HCT116 (cell line): ENCODE results near the gene GNAI1. TPM values are rescaled to one million over a fixed set of nuclear protein-coding genes. Genes with fewer than 3 reads are reported as not detected.
A peak's percentile ranks its signal among the peaks of the same experiment; 100 is the strongest.

Experiments used
- ATAC-seq: fragments of 200-7000 bp; cut with Tn5 transposase; 2 replicates; pipeline ENCODE4 v1.9.1; 2020; ENCODE audit warnings: mild to moderate bottlenecking, moderate library complexity
- BruUV-seq: library from RNA; stranded (reverse); fragments of 400-500 nt; replicated peaks from 2 replicates; lab custom pipeline; 2021; lab: Mats Ljungman, UMichigan
- CTCF ChIA-PET: fragments of 300-600 bp; sonication (Branson Sonifier 250); formaldehyde crosslinking; loops from one replicate; lab custom pipeline; 2021; ENCODE audit warnings: antibody characterized with exemption; lab: Charles Lee
- POLR2A ChIA-PET: fragments of 300-600, 350-600 bp; sonication (Branson Sonifier 250); formaldehyde crosslinking; loops from one replicate; lab custom pipeline; 2021; ENCODE audit warnings: antibody characterized with exemption; lab: Charles Lee
- RAD21 ChIA-PET, 2 experiments: fragments of 300-600 bp; sonication (Branson Sonifier 250); formaldehyde crosslinking; loops; one replicate each; lab custom pipeline; 2023; ENCODE audit warnings: low total read pairs in 2 of 2; ENCODE audit not compliant: uncharacterized antibody in 2 of 2, unreplicated experiment in 2 of 2, low non-redundant PET in 1 of 2; lab: Charles Lee
- DNase-seq: peaks from one replicate; pipeline ENCODE4 v3.0.0-alpha.2; 2010; ENCODE audit warnings: low read depth, low spot score
- H2AFZ ChIP-seq: fragments of 200-600 bp; shearing (Covaris generic), sonication (generic); 2 replicates; pipeline ENCODE4 v1.6.1; 2017; ENCODE audit warnings: low read depth, mixed run types, mixed read lengths, antibody characterized with exemption, low read length; ENCODE audit not compliant: poor library complexity, severe bottlenecking
- H3K27ac ChIP-seq: 2 replicates; pipeline ENCODE4 v1.5.1; 2012; ENCODE audit warnings: low read depth, low read length
- H3K27me3 ChIP-seq: fragments of 200-600 bp; sonication (generic); 2 replicates; pipeline ENCODE4 v1.6.1; 2016; ENCODE audit warnings: mixed run types, low read length, mixed read lengths; ENCODE audit not compliant: insufficient read depth
- H3K36me3 ChIP-seq, 2 experiments: fragments of 200-500 bp in 1 of 2; fragments of 200-600 bp in 1 of 2; sonication (Bioruptor generic) in 1 of 2; sonication (generic) in 1 of 2; 2 replicates each; pipeline versions ENCODE4 v1.5.1 to v1.6.1; 2014 to 2016; ENCODE audit warnings: low read length in 2 of 2, inconsistent platforms in 1 of 2, mixed read lengths in 1 of 2, mixed run types in 1 of 2; ENCODE audit not compliant: insufficient read depth in 2 of 2, control insufficient read depth in 1 of 2
- H3K4me1 ChIP-seq, 2 experiments: fragments of 200-600 bp in 1 of 2; sonication (generic) in 1 of 2; 2 replicates each; pipeline versions ENCODE4 v1.5.1 to v1.6.1; 2012 to 2017; ENCODE audit warnings: low read length in 2 of 2, inconsistent platforms in 1 of 2, mild to moderate bottlenecking in 1 of 2, mixed read lengths in 1 of 2, mixed run types in 1 of 2, moderate library complexity in 1 of 2; ENCODE audit not compliant: insufficient read depth in 2 of 2, control insufficient read depth in 1 of 2
- H3K4me2 ChIP-seq: fragments of 200-600 bp; sonication (generic); 2 replicates; pipeline ENCODE4 v1.6.1; 2017; ENCODE audit warnings: mixed run types, low read length, mixed read lengths
- H3K4me3 ChIP-seq, 2 experiments: fragments of 200-600 bp in 1 of 2; sonication (generic) in 1 of 2; replicated peaks in 1 of 2; 2 replicates each; pipeline ENCODE4 v1.5.1; 2011 to 2016; ENCODE audit warnings: low read length in 2 of 2, control low read depth in 1 of 2, low read depth in 1 of 2, mild to moderate bottlenecking in 1 of 2, mixed read lengths in 1 of 2, mixed run types in 1 of 2
- H3K79me2 ChIP-seq: fragments of 200-600 bp; sonication (generic); 2 replicates; pipeline ENCODE4 v1.6.1; 2017; ENCODE audit warnings: mild to moderate bottlenecking, mixed run types, low read length, moderate library complexity, mixed read lengths; ENCODE audit not compliant: insufficient read depth
- H3K9ac ChIP-seq: fragments of 200-600 bp; sonication (generic); 2 replicates; pipeline ENCODE4 v1.6.1; 2016; ENCODE audit warnings: low read length, mixed read lengths
- H3K9me2 ChIP-seq: fragments of 200-600 bp; sonication (generic), shearing (Covaris generic); 2 replicates; pipeline ENCODE4 v1.6.1; 2017; ENCODE audit warnings: mixed run types, mild to moderate bottlenecking, moderate library complexity; ENCODE audit not compliant: insufficient read depth
- H3K9me3 ChIP-seq, 2 experiments: fragments of 200-500 bp in 1 of 2; fragments of 200-600 bp in 1 of 2; sonication (Bioruptor generic) in 1 of 2; sonication (generic) in 1 of 2; 2 replicates each; pipeline ENCODE4 v1.6.1; 2014 to 2017; ENCODE audit warnings: low read length in 2 of 2, mixed read lengths in 2 of 2, inconsistent platforms in 1 of 2, low read depth in 1 of 2, mild to moderate bottlenecking in 1 of 2, mixed run types in 1 of 2, moderate library complexity in 1 of 2; ENCODE audit not compliant: control insufficient read depth in 1 of 2, insufficient read depth in 1 of 2
- H4K20me1 ChIP-seq: fragments of 200-600 bp; sonication (generic), shearing (Covaris generic); 2 replicates; pipeline ENCODE4 v1.6.1; 2017; ENCODE audit warnings: mixed run types, mild to moderate bottlenecking, moderate library complexity; ENCODE audit not compliant: insufficient read depth
- EGR1 ChIP-seq: IDR thresholded peaks from 2 replicates; pipeline ENCODE4 v1.6.1; 2012; ENCODE audit warnings: low read depth
- FOSL1 ChIP-seq: IDR thresholded peaks from 2 replicates; pipeline ENCODE4 v1.6.1; 2012; ENCODE audit warnings: low read depth
- JUND ChIP-seq: IDR thresholded peaks from 2 replicates; pipeline ENCODE4 v1.6.1; 2012
- MAX ChIP-seq: IDR thresholded peaks from 2 replicates; pipeline ENCODE4 v1.6.1; 2012
- REST ChIP-seq: IDR thresholded peaks from 2 replicates; pipeline ENCODE4 v1.6.1; 2012; ENCODE audit warnings: low read depth
- ZBTB33 ChIP-seq: IDR thresholded peaks from 2 replicates; pipeline ENCODE4 v1.6.1; 2011; ENCODE audit warnings: mild to moderate bottlenecking, low read length, moderate library complexity; ENCODE audit not compliant: insufficient replicate concordance; ENCODE audit errors: extremely low read depth
- intact Hi-C: fragments of 100-400 bp; cut with micrococcal nuclease; formaldehyde crosslinking; loops from 2 replicates; pipeline ENCODE4 v1.10.0; 2022
- total RNA-seq: library from RNA; stranded (reverse); gene quantifications from one replicate; pipeline ENCODE4 v1.2.1, GENCODE V29; 2021; ENCODE audit not compliant: unreplicated experiment

The GNAI1 gene
- total RNA-seq, 1 experiment from 2014 or later: 148 TPM

- Histone ChIP-seq H4K20me1 (peaks cover 5% of the 10 kb centered on the region; the same call in 1 of the 2 replicates), H3K79me2 (peaks cover 99% of the 10 kb centered on the region), H3K4me3 (no peak overlapping the region), H3K9me2 (no peaks in the 10 kb centered on the region), H3K4me1 (peaks cover 89 to 94% of the 10 kb centered on the region in 2 experiments), H3K9me3 (no peaks in the 10 kb centered on the region), H3K9ac (no peak overlapping the region), H3K27me3 (no peaks in the 10 kb centered on the region), H2AFZ (no peak overlapping the region), H3K36me3 (no peaks in the 10 kb centered on the region), H3K27ac (no peak overlapping the region), H3K4me2 (peak overlapping the region; percentile 67)
- intact Hi-C loops: loop anchor here (5.0 kb wide), 1 partner anchor 44 kb away; no protein-coding TSS in a partner anchor
- RAD21 ChIA-PET: no interaction called here
- CTCF ChIA-PET: no interaction called here
- DNase-seq: no peak
- no TSS peak for BruUV-seq
- no peak for ATAC-seq
- POLR2A ChIA-PET: no interaction called here
- TF ChIP-seq ZBTB33: no peak
- no peak for TF ChIP-seq MAX
- TF ChIP-seq EGR1: no peak
Observed at GRCh38 chr7:80181411-80181810, 46.8 kb downstream of the GNAI1 start.

GRCh38 chr7:80182630-80183276, 48.1 kb downstream of the GNAI1 start:
- H2AFZ ChIP-seq: no peak overlapping the region
- no peaks in the 10 kb centered on the region for H3K9me2 ChIP-seq
- intact Hi-C loops: loop anchor here (5.0 kb wide), 1 partner anchor 45 kb away; no protein-coding TSS in a partner anchor
- no peak for TF ChIP-seq MAX
- no peak for TF ChIP-seq REST
- TF ChIP-seq FOSL1: 0 out of 2 replicates have a peak, but pooled peaks have one; percentile 19
- TF ChIP-seq JUND: 0 out of 2 replicates have a peak, but pooled peaks have one; percentile 17
- H3K79me2 ChIP-seq: peaks cover 100% of the 10 kb centered on the region
- H3K4me1 ChIP-seq: peaks cover 96 to 99% of the 10 kb centered on the region in 2 experiments
- peak; percentile 18 for DNase-seq
- peaks cover 10% of the 10 kb centered on the region; the same call in 1 of the 2 replicates for H4K20me1 ChIP-seq
- ChIA-PET POLR2A (no interaction called here), RAD21 (no interaction called here), CTCF (no interaction called here)
- peak overlapping the region; percentile 67 for H3K4me2 ChIP-seq
- H3K27ac ChIP-seq: peak overlapping the region; percentile 74; the same call in 1 of the 2 replicates
- BruUV-seq: no TSS peak
- H3K27me3 ChIP-seq: no peaks in the 10 kb centered on the region
- H3K9me3 ChIP-seq: no peaks in the 10 kb centered on the region
- H3K36me3 ChIP-seq: no peaks in the 10 kb centered on the region
- H3K4me3 ChIP-seq: peak overlapping the region in 1 of 2 experiments; percentile 40; a peak in 1 of 4 replicates
- 0 out of 2 replicates have a peak, but pooled peaks have one; percentile 4 for ATAC-seq
- H3K9ac ChIP-seq: peak overlapping the region; percentile 42
